NK-92 treated with Interleukin-12 subunit alpha and Interleukin-12 subunit beta, amount 100 ng/mL, for 24 hours (cell line): ENCODE data around the gene ZNF311.

Source experiments
- DNase-seq: peaks from one replicate; lab custom pipeline; 2025; lab: John Stamatoyannopoulos, UW

Gene ZNF311

DNA sequence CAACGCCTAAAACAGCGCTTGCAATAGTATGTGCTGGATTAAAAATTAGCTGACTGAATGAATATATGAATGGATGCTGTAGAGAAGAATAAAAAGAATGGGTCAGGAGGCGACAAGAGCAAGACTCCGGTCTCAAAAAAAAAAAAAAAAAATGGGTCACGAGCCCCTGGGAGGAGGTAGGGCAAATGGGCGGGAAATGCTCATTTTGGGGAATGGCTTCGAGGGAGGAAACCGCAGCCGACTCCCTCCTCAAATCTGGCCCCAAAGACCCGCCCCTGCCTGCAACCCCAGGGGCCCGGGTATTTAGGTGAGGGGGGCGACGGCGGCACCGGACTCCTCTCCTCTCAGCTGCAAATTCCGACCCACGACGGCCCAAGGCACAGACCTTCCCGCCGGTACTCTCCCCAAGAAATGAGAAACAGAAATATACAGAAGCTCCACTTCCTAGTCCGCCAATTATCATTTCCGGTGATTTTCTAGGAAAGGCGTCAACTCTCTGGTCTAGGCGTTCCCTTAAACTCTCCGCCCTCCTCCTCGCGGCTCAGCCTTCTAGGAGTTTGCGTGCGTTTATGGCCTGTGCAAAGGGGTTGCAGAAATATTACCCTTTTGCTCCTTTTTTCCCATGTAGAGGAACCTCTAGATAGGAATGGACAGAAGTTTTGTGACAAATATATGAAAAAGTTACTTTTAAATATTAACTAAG is at the start of gene ZNF311:
TSS of gene ZNF311 (minus strand) at position 133 of the 703 bp plus-strand sequence. CDS start 1,361 bp downstream, outside the sequence.
- DNase-seq, result no peak

DNA sequence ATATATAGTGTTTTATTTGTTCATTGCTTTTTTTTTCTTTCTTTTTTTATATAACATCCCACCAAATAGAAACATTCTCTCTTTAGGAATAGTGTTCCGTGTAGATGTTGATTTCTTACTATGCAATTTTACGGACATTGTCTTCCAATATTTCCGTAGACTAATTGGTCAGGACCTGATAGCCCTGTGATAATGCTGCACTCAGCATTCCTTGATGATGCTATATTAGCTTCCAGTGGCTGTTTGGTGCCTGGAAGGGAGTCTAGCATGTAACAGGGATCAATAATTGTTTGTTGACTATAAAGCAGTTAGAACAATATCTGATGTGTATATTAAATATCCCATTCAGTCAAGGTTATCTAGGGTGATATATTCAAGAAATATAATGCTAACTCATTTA is 46.6 kb upstream of the ZNF311 start:
- DNase-seq, result no peak

DNA sequence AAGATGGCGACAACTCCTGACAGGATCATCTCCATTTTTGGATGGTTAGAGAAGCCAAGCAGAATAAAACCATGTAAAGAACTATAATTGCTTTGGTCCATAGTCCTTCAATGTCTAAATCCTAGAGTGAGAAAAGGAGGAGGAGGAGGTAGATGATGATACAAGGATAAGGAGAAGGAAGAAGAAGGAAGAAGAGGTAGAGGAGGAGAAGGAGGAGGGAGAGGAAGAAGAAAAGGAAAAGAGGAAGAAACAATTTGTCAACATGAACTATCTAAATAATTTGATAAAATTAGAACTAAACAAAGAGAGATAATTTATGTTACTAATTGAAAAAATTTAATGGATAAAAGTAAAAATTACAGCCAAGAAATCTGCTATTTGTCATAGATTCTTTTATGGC is 40.0 kb upstream of the ZNF311 start, which contains the start of gene OR2W1:
TSS of gene OR2W1 (minus strand) at position 101 of the 400 bp plus-strand sequence. CDS start at position 101, 0 bp downstream.
- DNase-seq, result no peak

DNA sequence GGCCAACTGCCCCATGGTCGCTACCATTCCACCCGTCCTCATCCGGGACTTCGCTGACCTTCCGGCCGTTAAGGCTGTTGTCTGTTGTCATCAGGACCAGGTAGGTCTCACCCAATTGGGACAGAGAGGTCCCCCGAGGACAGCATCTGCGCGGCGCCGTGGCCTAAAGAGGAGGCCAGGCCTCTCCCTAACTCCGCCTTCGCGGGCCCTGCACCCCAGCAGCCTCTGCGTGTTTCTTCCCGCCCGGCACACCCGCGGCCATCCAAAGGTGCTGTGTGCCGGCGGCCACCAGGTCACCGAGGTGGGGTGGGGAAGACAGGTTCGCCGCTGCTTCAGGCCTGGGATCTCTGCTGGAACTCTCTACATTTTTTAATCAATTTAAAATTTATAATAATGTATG is 30.8 kb upstream of the ZNF311 start:
- DNase-seq, result no peak

DNA sequence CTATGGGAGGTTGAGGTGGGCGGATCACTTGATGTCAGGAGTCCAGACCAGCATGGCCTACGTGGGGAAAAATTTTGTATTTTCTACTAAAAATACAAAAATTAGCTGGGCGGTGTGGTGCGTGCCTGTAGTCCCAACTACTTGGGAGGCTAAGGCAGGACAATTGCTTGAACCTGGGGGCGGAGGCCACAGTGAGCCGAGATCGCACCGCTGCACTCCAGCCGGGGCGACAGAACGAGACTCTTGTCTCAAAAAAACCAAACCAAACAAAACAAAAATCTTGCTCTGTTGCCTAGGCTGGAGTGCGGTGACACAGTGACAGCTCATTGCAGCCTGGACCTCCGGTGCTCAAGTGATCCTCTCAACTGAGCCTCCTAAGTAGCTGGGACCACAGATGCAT is 23.7 kb upstream of the ZNF311 start:
- no peak for DNase-seq

DNA sequence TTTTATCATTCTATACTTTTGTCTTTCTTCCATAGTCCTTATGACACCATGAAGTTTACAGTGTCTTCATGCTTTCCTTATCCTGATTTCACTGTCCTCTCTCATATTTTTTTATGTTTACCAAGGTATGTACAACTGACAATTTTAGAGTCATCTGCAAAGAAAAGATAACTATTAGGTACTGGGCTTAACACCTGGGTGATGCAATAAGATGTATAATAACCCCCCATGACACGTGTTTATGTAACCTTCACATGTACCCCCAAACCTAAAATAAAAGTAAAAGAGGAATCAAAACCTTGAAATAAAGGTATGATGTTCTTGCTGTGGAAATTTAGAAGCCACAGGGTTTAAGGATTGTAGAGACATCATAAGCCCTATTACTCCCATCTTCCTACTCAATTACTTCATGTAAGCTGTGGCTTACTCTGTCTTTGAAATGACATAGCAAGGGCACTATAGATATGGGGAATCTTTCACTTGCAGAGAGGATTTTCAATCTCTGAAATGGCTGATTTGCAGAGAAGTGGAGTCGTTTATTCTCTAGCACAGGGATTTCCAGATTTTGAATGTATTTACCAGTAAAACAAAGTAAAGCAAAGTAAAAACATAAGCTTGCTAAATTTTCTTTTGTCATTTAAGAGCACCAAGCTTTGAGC is 20.9 kb upstream of the ZNF311 start:
- DNase-seq, result no peak

DNA sequence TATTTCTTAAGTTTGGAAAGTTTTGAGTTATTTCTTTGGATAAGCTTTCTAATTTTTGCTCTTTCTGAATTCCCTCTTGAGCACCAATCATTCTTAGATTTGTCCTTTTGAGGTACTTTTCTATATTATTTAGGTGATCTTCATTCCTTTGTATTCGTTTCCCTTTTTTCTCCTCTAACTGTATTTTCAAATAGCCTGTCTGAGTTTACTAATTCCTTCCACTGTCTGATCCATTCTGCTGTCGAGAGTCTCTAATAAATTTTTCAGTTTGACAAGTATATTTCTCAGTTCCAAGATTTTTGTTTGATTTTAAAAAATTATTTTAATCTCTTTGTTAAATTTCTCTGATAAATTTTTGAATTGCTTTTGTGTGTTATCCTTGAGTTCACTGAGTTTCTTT is 16.3 kb upstream of the ZNF311 start:
- DNase-seq, result no peak

DNA sequence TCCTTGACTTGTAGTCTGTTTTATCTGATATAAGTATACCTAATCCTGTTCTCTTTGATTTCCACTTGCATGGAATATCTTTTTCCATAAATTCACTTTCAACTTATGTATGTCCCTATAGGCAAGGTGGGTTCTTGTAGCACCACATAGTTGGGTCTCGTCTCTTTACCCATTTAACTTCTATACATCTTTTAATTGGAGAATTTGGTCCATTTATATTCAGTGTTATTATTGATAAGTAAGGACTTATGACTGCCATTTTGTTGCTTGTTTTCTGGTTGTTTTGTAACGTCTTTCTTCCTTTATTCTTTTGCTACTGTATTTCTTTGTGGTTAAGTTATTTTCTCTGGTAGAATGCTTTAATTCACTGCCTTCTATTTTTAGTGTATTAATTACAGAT is 14.5 kb upstream of the ZNF311 start:
- no peak for DNase-seq

DNA sequence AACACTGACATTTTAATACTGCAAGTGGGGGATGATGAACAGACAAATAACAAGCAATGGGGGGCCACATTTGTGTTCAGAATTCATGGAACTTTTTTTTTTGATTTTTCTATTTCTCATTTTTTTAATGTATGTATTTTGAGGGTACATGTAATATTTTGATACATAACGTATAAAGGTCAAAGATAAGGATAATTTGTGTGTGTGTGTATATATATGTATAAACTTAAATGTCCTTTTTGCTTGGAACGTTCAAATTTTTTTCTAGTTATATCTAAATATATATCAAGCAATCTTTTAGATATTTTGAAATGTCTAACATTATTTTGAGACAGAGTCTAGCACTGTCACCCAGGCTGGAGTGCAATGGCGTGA is 12.3 kb upstream of the ZNF311 start:
- no peak for DNase-seq

DNA sequence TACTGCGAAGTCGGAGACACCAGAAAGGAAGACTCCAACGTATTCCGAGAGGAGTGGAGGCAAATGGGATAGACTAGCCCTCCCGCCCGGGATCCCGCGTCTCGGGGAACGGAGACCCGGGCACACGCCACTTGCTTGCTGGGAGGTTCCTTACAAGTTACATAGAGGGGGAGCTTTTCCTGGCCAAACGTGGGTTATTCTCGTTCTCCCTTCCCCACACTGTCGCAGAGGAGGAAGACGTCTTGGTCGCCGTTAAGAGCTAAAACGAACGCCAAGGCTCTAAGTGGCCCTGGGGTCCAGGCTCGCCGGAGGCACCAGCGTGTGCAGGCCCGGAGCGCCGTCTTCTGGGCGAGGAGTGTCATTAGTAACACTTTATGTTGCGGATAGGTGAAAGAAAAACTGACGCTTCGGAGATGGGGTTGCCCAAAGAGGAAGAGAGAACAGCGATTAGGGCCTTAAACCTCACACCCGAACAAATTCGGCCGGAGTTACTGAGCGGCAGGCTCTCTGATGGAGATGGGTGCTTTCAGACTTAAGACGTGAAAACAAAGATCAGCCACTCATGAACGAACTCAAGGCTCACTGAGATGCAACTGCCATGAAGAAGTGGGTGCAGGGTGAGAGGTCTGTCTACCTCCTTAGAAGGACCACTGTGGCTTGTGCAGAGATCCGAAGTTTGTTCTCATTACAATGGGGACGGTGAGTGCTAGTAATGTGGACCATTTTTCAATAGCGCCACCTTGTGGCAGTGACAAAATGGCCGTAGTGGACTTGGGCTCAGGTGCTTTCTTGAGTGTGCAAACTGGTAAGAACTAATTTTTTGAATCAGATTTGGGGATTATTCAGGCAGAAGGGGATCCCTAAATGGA is 11.7 kb upstream of the ZNF311 start:
- peak; percentile 26 for DNase-seq

DNA sequence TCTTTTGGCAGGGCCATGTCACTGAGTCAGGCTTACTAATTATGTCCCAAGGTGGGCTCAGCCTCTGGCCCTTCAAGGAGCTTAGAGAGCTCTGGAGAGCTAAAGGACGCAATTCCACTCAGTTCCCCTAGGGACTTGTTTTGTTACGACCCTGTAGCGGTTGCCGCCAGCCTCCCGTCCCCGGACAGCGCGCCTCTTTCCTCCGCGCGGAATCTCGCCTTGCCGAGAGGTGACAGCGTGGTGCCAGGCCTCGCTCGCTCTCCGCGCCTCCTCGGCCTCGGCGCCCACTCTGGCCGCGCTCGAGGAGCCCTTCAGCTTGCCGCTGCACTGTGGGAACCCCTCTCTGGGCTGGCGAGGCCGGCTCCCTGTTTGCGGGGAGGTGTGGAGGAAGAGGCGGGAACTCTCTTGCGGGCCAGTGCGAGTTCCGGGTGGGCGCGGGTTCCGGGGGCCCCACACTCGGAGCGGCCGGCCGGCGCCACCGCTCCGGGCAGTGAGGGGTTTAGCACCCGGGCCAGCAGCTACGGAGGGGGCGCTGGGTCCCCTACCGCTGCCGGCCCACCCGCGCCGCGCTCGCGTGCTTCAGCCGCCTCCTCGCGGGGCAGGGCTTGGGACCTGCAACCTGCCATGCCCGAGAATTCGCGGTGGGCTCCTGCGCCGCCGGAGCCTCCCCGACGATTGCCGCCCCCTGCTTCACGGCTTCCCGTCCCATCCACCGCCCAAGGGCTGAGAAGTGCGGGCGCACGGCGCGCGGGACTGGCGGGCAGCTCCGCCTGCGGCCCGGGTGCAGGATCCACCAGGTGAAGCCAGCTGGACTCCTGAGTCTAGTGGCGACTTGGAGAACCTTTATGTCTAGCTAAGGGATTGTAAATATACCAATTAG is 9.9 kb upstream of the ZNF311 start:
- DNase-seq, result no peak

DNA sequence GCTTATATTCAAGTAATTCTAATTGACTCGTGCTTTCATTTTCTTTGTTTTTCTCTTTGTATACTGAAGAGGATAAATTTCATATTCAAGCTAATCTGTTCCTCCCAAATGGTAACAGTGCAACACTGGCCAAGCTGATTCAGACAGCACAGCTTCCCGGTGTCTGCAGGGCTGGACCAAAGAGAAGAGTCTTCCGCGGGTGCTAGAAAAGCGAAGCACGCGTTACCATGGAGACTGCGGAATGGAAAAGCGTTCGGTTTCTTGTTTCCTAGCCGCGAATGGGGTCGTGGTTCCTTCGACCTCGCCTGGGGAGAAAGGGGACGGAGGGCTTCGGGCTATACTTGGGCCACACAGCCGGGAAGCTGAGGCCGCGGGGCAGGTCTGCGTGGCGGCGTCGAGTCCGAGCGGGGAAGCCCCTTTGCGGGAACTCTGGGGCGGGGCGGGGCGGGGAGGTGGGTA is 6.2 kb upstream of the ZNF311 start:
- no peak for DNase-seq

DNA sequence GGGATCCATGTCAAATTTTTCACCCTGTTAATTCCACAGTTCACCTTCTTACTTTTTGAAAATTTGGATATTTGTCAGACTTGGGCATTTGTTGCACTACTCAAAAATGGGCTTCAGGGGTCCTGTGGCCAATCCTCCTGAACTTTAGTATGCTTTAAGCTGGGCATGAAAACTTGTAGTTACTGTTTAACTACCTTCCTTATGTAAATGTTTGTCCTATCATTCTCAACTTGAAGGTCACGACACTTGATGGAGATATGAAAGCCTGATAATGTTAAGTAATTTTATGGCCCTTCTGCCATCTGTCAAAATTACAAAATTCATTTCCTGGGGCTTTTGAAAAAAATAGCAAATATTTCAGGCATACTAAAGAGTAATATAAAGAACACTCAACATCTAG is 4.2 kb upstream of the ZNF311 start:
- DNase-seq, result no peak

DNA sequence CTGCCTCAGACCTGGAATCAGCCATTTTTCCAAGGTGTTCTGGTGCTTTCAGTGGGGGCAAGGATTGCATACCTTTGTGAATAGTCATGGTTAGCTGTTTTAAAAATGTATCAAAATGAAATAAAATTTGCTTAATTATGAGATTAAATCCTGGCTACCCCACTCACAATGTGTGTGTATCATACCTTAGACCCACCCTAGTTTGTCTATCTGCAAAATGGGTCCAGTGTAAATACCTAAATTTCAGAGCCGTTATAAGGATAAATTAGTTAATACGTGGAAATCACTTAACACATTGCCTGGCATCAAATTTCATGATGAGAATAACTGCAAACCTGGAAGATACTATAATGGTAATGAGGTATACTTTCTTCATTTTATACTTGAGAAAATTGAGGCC is 3.0 kb upstream of the ZNF311 start:
- no peak for DNase-seq

DNA sequence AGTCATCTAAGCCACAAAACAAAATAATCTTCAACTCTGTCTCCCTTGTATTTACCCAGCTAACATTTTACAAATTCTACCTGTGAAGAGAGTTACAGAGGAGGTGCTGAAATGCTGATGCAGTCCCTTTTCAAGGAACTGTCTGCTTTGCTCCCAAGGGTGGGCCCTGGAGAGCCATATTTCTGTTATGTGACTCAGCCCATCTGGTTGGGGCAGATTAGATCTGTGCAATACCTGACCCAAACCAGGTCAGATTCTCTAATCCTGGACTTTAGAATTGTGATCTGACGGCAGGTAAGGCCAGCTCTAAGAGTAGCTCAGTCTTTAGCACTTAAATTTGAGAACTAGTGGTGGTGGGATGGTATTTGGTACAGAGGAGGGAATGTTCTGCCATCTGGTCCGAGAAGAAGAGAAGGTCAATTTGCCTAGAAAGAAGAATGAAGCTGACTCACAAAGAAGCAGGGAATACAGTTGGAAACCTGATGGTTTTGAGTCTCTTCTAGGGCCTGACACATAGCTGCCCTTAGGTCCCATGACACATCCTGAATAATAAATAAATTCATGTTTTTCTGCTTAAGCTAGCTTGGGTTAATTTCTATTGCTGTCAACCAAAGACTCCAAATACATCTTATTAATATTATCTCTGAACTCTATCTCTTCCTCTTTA is 8.1 kb downstream of the ZNF311 start:
- DNase-seq, result no peak

DNA sequence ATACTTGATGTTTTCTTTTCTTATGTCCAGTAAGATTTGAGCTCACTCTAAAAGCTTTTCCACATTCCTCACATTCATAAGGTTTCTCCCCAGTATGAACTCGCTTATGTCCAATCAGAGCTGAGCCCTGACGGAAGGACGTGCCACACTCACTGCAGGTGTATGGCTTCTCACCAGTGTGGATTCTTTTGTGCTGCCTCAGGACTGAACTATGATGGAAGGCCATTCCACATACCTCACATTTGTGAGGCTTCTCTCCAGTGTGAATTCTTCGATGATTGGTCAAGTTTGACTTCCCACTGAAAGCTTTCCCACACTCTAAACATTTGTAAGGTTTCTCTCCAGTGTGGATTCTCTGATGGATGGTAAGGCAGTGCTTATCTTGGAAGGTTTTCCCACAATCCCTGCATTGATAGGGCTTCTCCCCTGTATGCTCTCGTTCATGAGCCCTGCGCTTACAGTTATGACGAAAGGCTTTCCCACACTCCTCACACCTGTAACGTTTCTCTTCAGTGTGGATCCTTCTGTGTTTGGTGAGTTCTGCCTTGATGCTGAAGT is 9.9 kb downstream of the ZNF311 start:
- no peak for DNase-seq

DNA sequence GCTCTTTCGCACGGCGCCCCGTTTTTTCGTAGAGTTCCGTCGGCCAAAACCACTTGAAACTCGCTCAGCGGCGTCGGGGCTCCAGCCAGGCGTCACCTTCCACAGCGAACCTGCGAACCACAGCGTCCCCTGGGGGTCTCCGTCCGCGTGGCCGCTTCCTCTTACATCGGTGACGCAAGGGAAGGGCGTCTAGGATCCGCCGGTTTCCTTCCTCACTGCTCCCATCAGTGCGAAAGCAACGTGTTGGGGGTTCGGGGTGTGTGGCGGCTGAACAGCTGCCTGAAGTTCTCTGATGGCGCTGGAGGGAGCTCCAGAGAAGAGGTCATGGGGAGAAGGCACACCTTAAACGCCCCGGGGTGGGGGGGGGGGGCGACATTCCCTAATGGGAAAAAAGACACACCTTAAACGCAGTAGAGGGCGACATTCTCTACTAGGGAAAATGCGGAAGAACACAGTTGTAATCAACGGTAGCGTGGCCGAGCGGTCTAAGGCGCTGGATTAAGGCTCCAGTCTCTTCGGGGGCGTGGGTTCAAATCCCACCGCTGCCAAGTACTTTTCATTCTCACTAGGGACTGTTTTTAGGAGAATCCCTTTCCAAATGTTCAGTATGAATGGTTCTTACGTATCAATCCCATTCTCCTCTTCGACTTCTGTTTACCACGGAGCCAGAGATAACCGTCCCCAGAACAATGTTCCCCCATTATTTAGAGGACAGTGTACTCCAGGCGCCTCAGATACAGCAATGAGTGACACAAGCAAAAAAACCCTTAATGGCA is 16.4 kb downstream of the ZNF311 start:
- no peak for DNase-seq

DNA sequence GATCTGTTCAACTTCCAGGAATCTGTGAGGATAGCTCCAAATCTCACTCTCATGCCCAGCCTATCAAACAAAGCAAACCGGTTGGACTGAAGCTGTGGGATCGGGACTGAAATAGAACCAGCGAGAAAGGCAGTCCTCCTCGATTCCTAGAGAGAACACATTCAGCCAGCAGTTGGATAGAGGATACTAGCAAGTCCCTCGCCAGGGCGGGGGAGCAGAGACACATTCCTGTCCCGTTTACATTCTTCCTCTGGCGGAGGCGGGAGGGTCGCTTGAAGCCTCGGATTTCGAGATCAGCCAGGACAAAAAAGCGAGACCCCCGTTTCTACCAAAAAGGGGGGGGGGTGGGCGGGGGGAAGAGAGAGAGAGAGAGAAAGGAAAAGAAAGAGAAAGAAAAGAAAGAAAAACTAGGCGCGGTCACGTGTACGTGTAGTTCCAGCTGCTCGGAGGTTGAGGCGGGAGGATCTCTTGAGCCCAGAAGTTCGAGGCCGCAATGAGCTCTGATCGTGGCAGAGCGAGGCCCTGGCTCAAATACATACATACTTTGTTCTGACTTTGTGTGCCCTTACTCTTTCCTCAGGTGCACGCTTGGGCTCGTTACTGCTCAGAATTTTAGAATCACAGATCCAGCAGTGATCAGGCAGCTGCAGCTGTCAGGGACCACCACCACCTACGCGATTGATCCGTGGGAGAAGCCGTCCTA is 19.5 kb downstream of the ZNF311 start:
- DNase-seq, result no peak

DNA sequence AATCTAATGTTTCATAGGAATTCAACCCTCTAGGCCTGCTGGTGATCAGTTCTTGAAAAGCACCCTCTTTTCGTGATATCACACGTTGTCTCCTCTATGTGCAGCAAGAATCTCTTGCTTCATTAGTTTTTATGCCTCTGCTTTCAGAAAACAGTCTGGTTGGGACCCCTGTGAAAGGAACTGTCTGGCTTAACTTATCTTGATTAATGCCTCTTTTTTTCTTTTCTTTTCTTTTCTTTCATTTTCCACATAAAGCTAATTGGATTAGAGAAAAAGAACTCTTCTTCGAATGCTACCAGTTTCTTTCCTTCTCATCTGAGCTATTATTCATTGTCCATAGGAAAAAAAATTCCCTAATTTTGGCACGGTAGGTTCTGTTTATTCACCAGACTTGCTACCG is 21.3 kb downstream of the ZNF311 start:
- DNase-seq, result no peak
